Measurements from ENCODE around the gene SLC34A3. TPM values are rescaled to one million over a fixed set of nuclear protein-coding genes. Genes with fewer than 3 reads are reported as not detected.
A peak's percentile ranks its signal among the peaks of the same experiment; 100 is the strongest.

Gene SLC34A3
- total RNA-seq, 4 donors from 2014 or later: not detected

- H3K36me3 ChIP-seq: peaks cover 7 to 39% (median 27%) of the 10 kb centered on the region in 4 donors
- peak within 1 kb of the TSS; percentile 51 to 59 (median 53) for H3K4me3 ChIP-seq
- TF ChIP-seq POLR2AphosphoS5 (IDR thresholded peaks at IDR 0.05) (peak; percentile 49 to 60), CTCF (IDR thresholded peaks at IDR 0.05) (no peak)
- H3K4me1 ChIP-seq: peaks cover 34 to 55% (median 43%) of the 10 kb centered on the region in 4 donors
- no peaks in the 10 kb centered on the region for H3K9me3 ChIP-seq
- peaks cover 0 to 71% (median 4%) of the 10 kb centered on the region in 4 donors for H3K27me3 ChIP-seq
- peak within 1 kb of the TSS; percentile 74 to 85 (median 78) for H3K27ac ChIP-seq (replicated peaks in 1 of 4)
- 27% methylated on average over 10 of the region's 25 CpGs for WGBS
- intact Hi-C loops (cut with DNase I): no loop called here
- DNase-seq (ENCODE audit: extremely low spot score): peak; percentile 93
These were observed 46.8 kb downstream of the SLC34A3 start, which contains the start of gene TOR4A for GRCh38 chr9:137277329-137278041. TOR4A (plus strand) TSS chr9:137277726; CDS start chr9:137278690, 964 bp downstream.

- TF ChIP-seq POLR2AphosphoS5 (IDR thresholded peaks at IDR 0.05) (no peak), POLR2A (IDR thresholded peaks at IDR 0.05; ENCODE audit: low read depth) (no peak), CTCF (IDR thresholded peaks at IDR 0.05) (no peak), EP300 (IDR thresholded peaks at IDR 0.05) (no peak)
- peaks cover under 1 to 32% (median 20%) of the 10 kb centered on the region in 4 donors for H3K36me3 ChIP-seq
- peaks cover 0 to 70% (median 4%) of the 10 kb centered on the region in 4 donors for H3K27me3 ChIP-seq
- H3K4me1 ChIP-seq: peaks cover 34 to 55% (median 43%) of the 10 kb centered on the region in 4 donors
- 28% methylated on average over 28 of the region's 54 CpGs for WGBS
- no peak for DNase-seq (ENCODE audit: extremely low spot score)
- no peaks in the 10 kb centered on the region for H3K9me3 ChIP-seq
- peak overlapping the region; percentile 51 to 59 (median 53) for H3K4me3 ChIP-seq
- intact Hi-C loops (cut with DNase I): no loop called here
- H3K27ac ChIP-seq (replicated peaks in 1 of 4): peak overlapping the region; percentile 74 to 85 (median 78)
These were observed 47.5 kb downstream of the SLC34A3 start for GRCh38 chr9:137278061-137278701.

GRCh38 chr9:137278721-137279711 is 48.3 kb downstream of the SLC34A3 start:
- H3K27me3 ChIP-seq: peaks cover 0 to 78% (median 4%) of the 10 kb centered on the region in 4 donors
- H3K36me3 ChIP-seq: peaks cover 0 to 29% (median 14%) of the 10 kb centered on the region in 4 donors
- H3K4me3 ChIP-seq: peak overlapping the region; percentile 51 to 59 (median 53)
- 88% methylated on average over 76 of the region's 139 CpGs for WGBS
- H3K4me1 ChIP-seq: peaks cover 32 to 55% (median 43%) of the 10 kb centered on the region in 4 donors
- peak overlapping the region in 2 of 4 donors; percentile 82 to 85 for H3K27ac ChIP-seq (replicated peaks in 1 of 4)
- TF ChIP-seq CTCF (IDR thresholded peaks at IDR 0.05) (no peak), POLR2A (IDR thresholded peaks at IDR 0.05; ENCODE audit: low read depth) (no peak), POLR2AphosphoS5 (IDR thresholded peaks at IDR 0.05) (no peak), EP300 (IDR thresholded peaks at IDR 0.05) (no peak)
- DNase-seq (ENCODE audit: extremely low spot score): no peak
- no peaks in the 10 kb centered on the region for H3K9me3 ChIP-seq
- intact Hi-C loops (cut with DNase I): no loop called here

GRCh38 chr9:137279741-137280473 is 49.2 kb downstream of the SLC34A3 start:
- WGBS: 90% methylated on average over 26 of the region's 41 CpGs
- intact Hi-C loops (cut with DNase I): no loop called here
- TF ChIP-seq POLR2A (IDR thresholded peaks at IDR 0.05; ENCODE audit: low read depth) (no peak), CTCF (IDR thresholded peaks at IDR 0.05) (no peak), POLR2AphosphoS5 (IDR thresholded peaks at IDR 0.05) (no peak), EP300 (IDR thresholded peaks at IDR 0.05) (no peak)
- no peaks in the 10 kb centered on the region for H3K9me3 ChIP-seq
- H3K4me1 ChIP-seq: peaks cover 26 to 55% (median 43%) of the 10 kb centered on the region in 4 donors
- no peak for DNase-seq (ENCODE audit: extremely low spot score)
- H3K36me3 ChIP-seq: peaks cover 0 to 29% (median 11%) of the 10 kb centered on the region in 4 donors
- H3K27me3 ChIP-seq: peaks cover 0 to 81% (median 4%) of the 10 kb centered on the region in 4 donors
- H3K4me3 ChIP-seq: no peak overlapping the region
- H3K27ac ChIP-seq (replicated peaks in 1 of 4): no peak overlapping the region
